HG03064 (cell line): ENCODE data around the gene SLC19A1.

Source experiments
- ATAC-seq: cut with Tn5 transposase; IDR thresholded peaks from one replicate; pipeline ENCODE4 v1.9.1; 2021; ENCODE audit warnings: low read depth; ENCODE audit not compliant: unreplicated experiment

Gene SLC19A1

GRCh38 chr21:45460011-45460565 is 82.2 kb downstream of the SLC19A1 start:
- ATAC-seq: no peak

GRCh38 chr21:45459171-45460010 is 82.8 kb downstream of the SLC19A1 start:
- ATAC-seq: no peak

- no peak for ATAC-seq
These were observed 83.7 kb downstream of the SLC19A1 start for GRCh38 chr21:45458281-45459170.

- ATAC-seq: no peak
These were observed 84.4 kb downstream of the SLC19A1 start for GRCh38 chr21:45457832-45458172.

GRCh38 chr21:45457161-45457831 is 84.9 kb downstream of the SLC19A1 start:
- ATAC-seq: no peak

- ATAC-seq: no peak
These were observed 85.6 kb downstream of the SLC19A1 start for GRCh38 chr21:45456584-45457160.

- ATAC-seq: no peak
These were observed 86.3 kb downstream of the SLC19A1 start for GRCh38 chr21:45455674-45456583.

GRCh38 chr21:45454926-45455673 is 87.1 kb downstream of the SLC19A1 start:
- no peak for ATAC-seq

- no peak for ATAC-seq
These were observed 87.9 kb downstream of the SLC19A1 start for GRCh38 chr21:45454060-45454925.

- no peak for ATAC-seq
These were observed 88.8 kb downstream of the SLC19A1 start for GRCh38 chr21:45453308-45453950.

GRCh38 chr21:45452696-45453307 is 89.4 kb downstream of the SLC19A1 start:
- no peak for ATAC-seq

- ATAC-seq: no peak
These were observed 90.5 kb downstream of the SLC19A1 start for GRCh38 chr21:45451771-45452182.

GRCh38 chr21:45451091-45451740 is 91.0 kb downstream of the SLC19A1 start:
- no peak for ATAC-seq

GRCh38 chr21:45450423-45451090 is 91.7 kb downstream of the SLC19A1 start:
- ATAC-seq: no peak

GRCh38 chr21:45449658-45450422 is 92.4 kb downstream of the SLC19A1 start:
- no peak for ATAC-seq
